ENCODE data around the gene DDX41.
A peak's percentile ranks its signal among the peaks of the same experiment; 100 is the strongest.

Gene DDX41

GRCh38 chr5:177540438-177540837, 23.7 kb upstream of the DDX41 start:
- Histone ChIP-seq H3K4me1 (ENCODE audit: control insufficient read depth in 2 of 2, insufficient read depth in 1 of 2, low read depth in 1 of 2, low read length in 2 of 2) (peaks cover 1 to 14% of the 10 kb centered on the region in 2 donors), H3K9ac (ENCODE audit: low read depth, low read length, poor library complexity) (no peak overlapping the region), H4K8ac (ENCODE audit: low read depth, low read length) (no peak overlapping the region), H2BK15ac (ENCODE audit: low read length) (no peak overlapping the region), H3K4me2 (ENCODE audit: insufficient read depth, low read length, poor library complexity, severe bottlenecking) (no peak overlapping the region), H2AFZ (ENCODE audit: low read length) (no peak overlapping the region), H3K23ac (ENCODE audit: low read depth, low read length, poor library complexity) (no peak overlapping the region), H3K4me3 (ENCODE audit: low read length in 2 of 2) (no peak overlapping the region), H4K91ac (ENCODE audit: low read depth, low read length, poor library complexity) (no peak overlapping the region), H3K27ac (replicated peaks; ENCODE audit: low read length) (no peak overlapping the region), H2AK5ac (ENCODE audit: low read depth, low read length) (no peak overlapping the region), H2BK5ac (ENCODE audit: low read length) (no peak overlapping the region), H3K36me3 (replicated peaks in 1 of 2; ENCODE audit: control insufficient read depth in 2 of 2, insufficient read depth in 2 of 2, low read length in 2 of 2) (peaks cover 23 to 79% of the 10 kb centered on the region in 2 donors), H2BK12ac (ENCODE audit: low read length) (no peak overlapping the region), H3K79me1 (ENCODE audit: low read depth, low read length) (no peaks in the 10 kb centered on the region), H3K14ac (ENCODE audit: low read length) (no peak overlapping the region), H2BK120ac (ENCODE audit: low read depth, low read length) (no peak overlapping the region), H3K18ac (ENCODE audit: low read length) (no peak overlapping the region), H3K27me3 (ENCODE audit: control insufficient read depth in 3 of 3, insufficient read depth in 3 of 3, low read depth in 1 of 3, low read length in 3 of 3) (no peaks in the 10 kb centered on the region), H3K9me3 (replicated peaks in 1 of 2; ENCODE audit: control insufficient read depth in 2 of 2, insufficient read depth in 1 of 2, low read depth in 1 of 2, low read length in 2 of 2) (no peaks in the 10 kb centered on the region), H3K4ac (ENCODE audit: low read length) (no peak overlapping the region)
- no CpG with 5 or more reads among the region's 3 CpGs for WGBS, 2 donors (ENCODE audit: extremely low coverage in 2 of 2, insufficient read length in 2 of 2, insufficient replicate concordance in 1 of 2)
- no peak for DNase-seq (ENCODE audit: low spot score)

DNA sequence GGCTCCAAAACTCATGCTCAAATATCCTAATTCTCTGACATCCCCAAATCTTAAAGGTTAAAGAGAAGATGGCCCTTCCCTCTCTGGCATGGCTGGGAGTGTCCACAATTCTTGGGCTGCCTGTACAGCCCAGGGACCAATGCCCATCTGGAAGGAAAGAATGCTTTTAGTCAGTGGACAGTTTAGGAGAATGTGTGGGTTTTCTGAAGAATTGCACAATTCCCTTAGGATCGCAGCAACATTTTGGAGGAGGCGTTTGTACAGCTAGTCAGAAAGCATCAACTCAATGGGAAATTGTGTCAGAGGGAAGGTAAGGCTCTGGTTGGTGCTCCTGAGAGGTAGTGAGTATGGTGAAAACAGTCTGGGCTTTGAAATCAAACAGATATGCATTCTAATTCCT, 22.6 kb upstream of the DDX41 start:
- no peak overlapping the region for H2BK15ac ChIP-seq (ENCODE audit: low read length)
- no peak overlapping the region for H2BK12ac ChIP-seq (ENCODE audit: low read length)
- no peak overlapping the region for H2BK120ac ChIP-seq (ENCODE audit: low read depth, low read length)
- H4K91ac ChIP-seq (ENCODE audit: low read depth, low read length, poor library complexity), result no peak overlapping the region
- H3K36me3 ChIP-seq (replicated peaks in 1 of 2; ENCODE audit: control insufficient read depth in 2 of 2, insufficient read depth in 2 of 2, low read length in 2 of 2), result peaks cover 23 to 86% of the 10 kb centered on the region in 2 donors
- H3K9ac ChIP-seq (ENCODE audit: low read depth, low read length, poor library complexity), result no peak overlapping the region
- H3K4me1 ChIP-seq (ENCODE audit: control insufficient read depth in 2 of 2, insufficient read depth in 1 of 2, low read depth in 1 of 2, low read length in 2 of 2), result peaks cover 0 to 14% of the 10 kb centered on the region in 2 donors
- no peaks in the 10 kb centered on the region for H3K27me3 ChIP-seq (ENCODE audit: control insufficient read depth in 3 of 3, insufficient read depth in 3 of 3, low read depth in 1 of 3, low read length in 3 of 3)
- H3K4me2 ChIP-seq (ENCODE audit: insufficient read depth, low read length, poor library complexity, severe bottlenecking), result no peak overlapping the region
- H2BK5ac ChIP-seq (ENCODE audit: low read length), result no peak overlapping the region
- H3K9me3 ChIP-seq (replicated peaks in 1 of 2; ENCODE audit: control insufficient read depth in 2 of 2, insufficient read depth in 1 of 2, low read depth in 1 of 2, low read length in 2 of 2), result no peaks in the 10 kb centered on the region
- H3K18ac ChIP-seq (ENCODE audit: low read length), result no peak overlapping the region
- no CpG with 5 or more reads among the region's 2 CpGs for WGBS, 2 donors (ENCODE audit: extremely low coverage in 2 of 2, insufficient read length in 2 of 2, insufficient replicate concordance in 1 of 2)
- no peak overlapping the region for H2AFZ ChIP-seq (ENCODE audit: low read length)
- H2AK5ac ChIP-seq (ENCODE audit: low read depth, low read length), result no peak overlapping the region
- no peak overlapping the region for H4K8ac ChIP-seq (ENCODE audit: low read depth, low read length)
- H3K23ac ChIP-seq (ENCODE audit: low read depth, low read length, poor library complexity), result no peak overlapping the region
- no peak overlapping the region for H3K14ac ChIP-seq (ENCODE audit: low read length)
- no peak overlapping the region for H3K4ac ChIP-seq (ENCODE audit: low read length)
- H3K4me3 ChIP-seq (ENCODE audit: low read length in 2 of 2), result no peak overlapping the region
- no peak overlapping the region for H3K27ac ChIP-seq (replicated peaks; ENCODE audit: low read length)
- no peaks in the 10 kb centered on the region for H3K79me1 ChIP-seq (ENCODE audit: low read depth, low read length)
- no peak for DNase-seq (ENCODE audit: low spot score)

DNA sequence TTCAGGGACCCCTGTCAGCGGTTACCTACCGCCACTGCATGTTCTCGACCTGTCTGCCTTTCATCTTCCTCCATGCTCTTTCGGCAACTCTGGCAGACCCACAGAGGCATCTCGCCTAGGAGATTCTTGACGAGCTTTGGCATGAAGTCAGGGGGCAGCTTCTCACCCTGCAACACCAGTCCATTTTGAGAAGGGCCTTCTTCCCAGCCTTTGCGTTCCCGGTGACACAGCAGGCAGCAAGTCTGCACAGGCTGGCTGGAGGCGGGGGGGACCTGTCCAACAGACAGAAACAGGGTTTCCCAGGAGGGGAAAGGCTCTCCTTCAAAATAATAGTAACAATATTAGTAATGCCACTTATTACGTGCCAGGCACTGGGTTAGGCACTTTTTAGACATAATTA, 22.1 kb upstream of the DDX41 start:
- no peak overlapping the region for H2AFZ ChIP-seq (ENCODE audit: low read length)

DNA sequence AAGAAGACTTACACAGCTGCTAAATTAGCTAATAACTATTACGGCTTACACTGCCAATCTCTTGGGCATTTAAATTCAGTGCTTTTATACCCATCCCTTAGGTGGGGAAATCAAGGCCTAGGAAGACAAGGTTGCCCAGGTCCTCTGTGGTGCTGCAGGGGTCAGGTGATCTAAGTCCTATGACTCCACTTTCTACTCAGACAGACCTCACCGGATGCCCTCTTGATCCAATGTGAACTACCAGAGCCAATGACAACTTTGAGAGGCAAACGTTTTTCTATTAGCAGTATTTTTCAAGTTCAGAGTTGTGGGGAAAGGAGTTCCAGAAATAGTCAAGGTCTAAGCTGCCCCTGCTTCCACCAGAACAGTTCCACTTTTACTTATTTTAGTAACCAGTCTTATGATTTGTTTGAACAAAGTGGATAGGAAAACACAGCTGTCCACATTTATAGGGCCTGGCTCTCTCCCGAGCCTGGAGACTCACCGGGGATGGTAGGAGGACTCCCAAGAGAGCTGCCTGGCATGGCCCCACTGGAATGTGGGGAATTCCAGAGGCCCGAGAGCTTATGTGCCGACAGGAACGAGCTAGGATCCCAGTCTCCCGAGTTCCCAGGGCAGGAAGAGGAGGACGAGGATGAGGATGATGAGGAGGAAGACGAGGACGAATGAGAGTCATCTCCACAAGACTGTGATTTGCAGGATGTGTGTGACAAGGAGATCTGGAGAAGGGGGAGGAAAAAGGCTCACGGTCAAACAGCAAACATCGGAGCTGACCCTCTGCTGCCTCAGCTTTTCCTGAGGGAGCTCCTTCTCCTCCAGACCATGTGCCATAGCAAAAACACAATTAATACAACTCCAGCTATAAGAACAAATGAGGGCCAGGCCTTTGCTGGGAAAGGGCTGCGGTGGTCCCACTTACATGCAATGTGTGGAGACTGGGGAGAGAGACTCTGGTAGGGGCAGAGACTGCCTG, 20.9 kb upstream of the DDX41 start:
- no peak overlapping the region for H2BK12ac ChIP-seq (ENCODE audit: low read length)
- no peak overlapping the region for H3K4ac ChIP-seq (ENCODE audit: low read length)
- H2AFZ ChIP-seq (ENCODE audit: low read length), result no peak overlapping the region
- H3K4me3 ChIP-seq (ENCODE audit: low read length in 2 of 2), result no peak overlapping the region
- H3K18ac ChIP-seq (ENCODE audit: low read length), result no peak overlapping the region
- H3K27ac ChIP-seq (replicated peaks; ENCODE audit: low read length), result no peak overlapping the region
- no peak overlapping the region for H4K8ac ChIP-seq (ENCODE audit: low read depth, low read length)
- H2BK120ac ChIP-seq (ENCODE audit: low read depth, low read length), result no peak overlapping the region
- peaks cover 0 to 2% of the 10 kb centered on the region in 2 donors for H3K4me1 ChIP-seq (ENCODE audit: control insufficient read depth in 2 of 2, insufficient read depth in 1 of 2, low read depth in 1 of 2, low read length in 2 of 2)
- no peak overlapping the region for H2BK15ac ChIP-seq (ENCODE audit: low read length)
- H3K79me1 ChIP-seq (ENCODE audit: low read depth, low read length), result peaks cover 2% of the 10 kb centered on the region
- DNase-seq (ENCODE audit: low spot score), result no peak
- no peak overlapping the region for H3K14ac ChIP-seq (ENCODE audit: low read length)
- no peak overlapping the region for H3K4me2 ChIP-seq (ENCODE audit: insufficient read depth, low read length, poor library complexity, severe bottlenecking)
- H3K23ac ChIP-seq (ENCODE audit: low read depth, low read length, poor library complexity), result no peak overlapping the region
- WGBS, 2 donors (ENCODE audit: extremely low coverage in 2 of 2, insufficient read length in 2 of 2, insufficient replicate concordance in 1 of 2), result no CpG with 5 or more reads among the region's 15 CpGs
- H3K36me3 ChIP-seq (replicated peaks in 1 of 2; ENCODE audit: control insufficient read depth in 2 of 2, insufficient read depth in 2 of 2, low read length in 2 of 2), result peaks cover 29 to 88% of the 10 kb centered on the region in 2 donors
- no peak overlapping the region for H4K91ac ChIP-seq (ENCODE audit: low read depth, low read length, poor library complexity)
- H2BK5ac ChIP-seq (ENCODE audit: low read length), result no peak overlapping the region
- no peak overlapping the region for H3K9ac ChIP-seq (ENCODE audit: low read depth, low read length, poor library complexity)
- no peak overlapping the region for H2AK5ac ChIP-seq (ENCODE audit: low read depth, low read length)
- H3K27me3 ChIP-seq (ENCODE audit: control insufficient read depth in 3 of 3, insufficient read depth in 3 of 3, low read depth in 1 of 3, low read length in 3 of 3), result no peaks in the 10 kb centered on the region
- H3K9me3 ChIP-seq (replicated peaks in 1 of 2; ENCODE audit: control insufficient read depth in 2 of 2, insufficient read depth in 1 of 2, low read depth in 1 of 2, low read length in 2 of 2), result no peaks in the 10 kb centered on the region

More for the DNA sequence above, 22.1 kb upstream of the DDX41 start:
- Histone ChIP-seq H3K18ac (ENCODE audit: low read length) (no peak overlapping the region), H2BK5ac (ENCODE audit: low read length) (no peak overlapping the region), H3K14ac (ENCODE audit: low read length) (no peak overlapping the region), H3K4me3 (ENCODE audit: low read length in 2 of 2) (no peak overlapping the region), H3K23ac (ENCODE audit: low read depth, low read length, poor library complexity) (no peak overlapping the region), H4K8ac (ENCODE audit: low read depth, low read length) (no peak overlapping the region), H3K79me1 (ENCODE audit: low read depth, low read length) (no peaks in the 10 kb centered on the region), H3K27ac (replicated peaks; ENCODE audit: low read length) (no peak overlapping the region), H3K4me2 (ENCODE audit: insufficient read depth, low read length, poor library complexity, severe bottlenecking) (no peak overlapping the region), H2BK120ac (ENCODE audit: low read depth, low read length) (no peak overlapping the region), H2BK12ac (ENCODE audit: low read length) (no peak overlapping the region), H4K91ac (ENCODE audit: low read depth, low read length, poor library complexity) (no peak overlapping the region), H3K9ac (ENCODE audit: low read depth, low read length, poor library complexity) (peak overlapping the region; percentile 47), H3K4me1 (ENCODE audit: control insufficient read depth in 2 of 2, insufficient read depth in 1 of 2, low read depth in 1 of 2, low read length in 2 of 2) (peaks cover 0 to 11% of the 10 kb centered on the region in 2 donors), H3K4ac (ENCODE audit: low read length) (no peak overlapping the region), H2AK5ac (ENCODE audit: low read depth, low read length) (no peak overlapping the region), H2BK15ac (ENCODE audit: low read length) (no peak overlapping the region), H3K36me3 (replicated peaks in 1 of 2; ENCODE audit: control insufficient read depth in 2 of 2, insufficient read depth in 2 of 2, low read length in 2 of 2) (peaks cover 24 to 85% of the 10 kb centered on the region in 2 donors), H3K9me3 (replicated peaks in 1 of 2; ENCODE audit: control insufficient read depth in 2 of 2, insufficient read depth in 1 of 2, low read depth in 1 of 2, low read length in 2 of 2) (no peaks in the 10 kb centered on the region), H3K27me3 (ENCODE audit: control insufficient read depth in 3 of 3, insufficient read depth in 3 of 3, low read depth in 1 of 3, low read length in 3 of 3) (no peaks in the 10 kb centered on the region)
- WGBS, 2 donors (ENCODE audit: extremely low coverage in 2 of 2, insufficient read length in 2 of 2, insufficient replicate concordance in 1 of 2), result no CpG with 5 or more reads among the region's 10 CpGs
- DNase-seq (ENCODE audit: low spot score), result no peak
